GM18507 (cell line): ENCODE results near the gene CDC42BPG.

ENCODE experiments used
- DNase-seq: peaks from one replicate; pipeline ENCODE4 v3.0.0; 2011; ENCODE audit warnings: low read depth; ENCODE audit not compliant: insufficient read length; ENCODE audit errors: extremely low spot score
- FAIRE-seq: peaks from 2 replicates; lab custom pipeline; 2011; peaks lifted over from hg19 to GRCh38; lab: Jason Lieb, UNC

The CDC42BPG gene

DNA sequence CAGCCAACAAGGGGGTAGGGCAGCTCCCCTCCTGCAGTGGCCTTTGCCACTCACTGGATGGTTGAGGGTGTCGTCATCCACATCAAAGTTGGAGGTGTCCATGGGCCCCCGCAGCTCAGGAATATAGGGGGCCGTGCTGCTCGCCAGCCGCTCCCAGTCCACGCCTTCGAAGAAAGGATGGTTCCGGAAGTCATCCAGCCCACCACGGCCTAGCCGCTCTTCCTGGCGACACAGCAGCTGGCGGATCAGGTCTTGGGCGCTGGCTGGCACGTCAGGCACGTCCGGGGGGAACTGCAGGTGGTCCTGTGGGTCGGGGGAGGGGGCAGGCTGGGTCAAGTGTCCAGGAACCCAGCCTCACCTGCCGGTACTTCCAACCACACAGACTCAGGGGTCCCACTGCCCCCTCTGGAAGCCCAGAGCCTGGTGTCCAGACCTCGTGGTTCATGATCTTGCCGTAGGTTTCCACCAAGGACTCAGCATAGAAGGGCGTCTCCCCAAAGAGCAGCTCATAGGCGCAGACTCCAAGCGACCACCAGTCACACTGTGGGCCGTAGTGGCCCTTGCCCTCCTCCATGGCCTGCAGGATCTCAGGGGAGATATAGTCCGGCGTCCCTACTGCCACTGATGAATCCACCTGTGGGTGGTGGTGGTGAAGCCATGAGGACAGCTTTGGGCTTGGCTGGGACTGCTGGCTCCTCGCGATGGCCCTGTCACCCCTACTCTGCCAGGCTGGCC is 5.7 kb downstream of the CDC42BPG start:
- FAIRE-seq (no peak), DNase-seq (no peak)

DNA sequence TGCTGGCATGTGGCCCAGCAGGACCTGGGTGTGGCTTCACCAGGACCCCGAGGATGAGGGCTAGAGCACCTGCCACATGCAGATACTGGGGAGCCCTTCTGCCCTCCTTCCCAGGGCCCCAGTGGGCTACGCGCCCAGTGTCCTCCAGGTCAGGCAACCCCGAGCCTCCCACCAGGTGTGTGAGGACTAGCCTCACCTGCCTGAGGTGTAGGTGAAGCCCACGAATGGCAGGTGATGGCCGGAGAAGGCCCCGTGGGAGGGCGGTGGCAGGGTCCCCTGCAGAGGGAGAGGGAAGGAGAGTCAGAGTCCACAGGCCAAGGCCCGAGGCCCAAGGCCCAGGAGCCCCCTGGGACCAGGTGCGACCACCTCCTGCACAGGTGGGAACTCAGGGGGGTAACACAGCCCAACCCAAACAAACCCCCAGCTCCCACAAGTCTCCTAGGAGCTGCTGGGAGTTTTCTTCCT is 6.5 kb downstream of the CDC42BPG start:
- FAIRE-seq (no peak), DNase-seq (no peak)

- no peak for DNase-seq
- FAIRE-seq = no peak
Measured at GRCh38 chr11:64836448-64837072, 7.9 kb downstream of the CDC42BPG start.

DNA sequence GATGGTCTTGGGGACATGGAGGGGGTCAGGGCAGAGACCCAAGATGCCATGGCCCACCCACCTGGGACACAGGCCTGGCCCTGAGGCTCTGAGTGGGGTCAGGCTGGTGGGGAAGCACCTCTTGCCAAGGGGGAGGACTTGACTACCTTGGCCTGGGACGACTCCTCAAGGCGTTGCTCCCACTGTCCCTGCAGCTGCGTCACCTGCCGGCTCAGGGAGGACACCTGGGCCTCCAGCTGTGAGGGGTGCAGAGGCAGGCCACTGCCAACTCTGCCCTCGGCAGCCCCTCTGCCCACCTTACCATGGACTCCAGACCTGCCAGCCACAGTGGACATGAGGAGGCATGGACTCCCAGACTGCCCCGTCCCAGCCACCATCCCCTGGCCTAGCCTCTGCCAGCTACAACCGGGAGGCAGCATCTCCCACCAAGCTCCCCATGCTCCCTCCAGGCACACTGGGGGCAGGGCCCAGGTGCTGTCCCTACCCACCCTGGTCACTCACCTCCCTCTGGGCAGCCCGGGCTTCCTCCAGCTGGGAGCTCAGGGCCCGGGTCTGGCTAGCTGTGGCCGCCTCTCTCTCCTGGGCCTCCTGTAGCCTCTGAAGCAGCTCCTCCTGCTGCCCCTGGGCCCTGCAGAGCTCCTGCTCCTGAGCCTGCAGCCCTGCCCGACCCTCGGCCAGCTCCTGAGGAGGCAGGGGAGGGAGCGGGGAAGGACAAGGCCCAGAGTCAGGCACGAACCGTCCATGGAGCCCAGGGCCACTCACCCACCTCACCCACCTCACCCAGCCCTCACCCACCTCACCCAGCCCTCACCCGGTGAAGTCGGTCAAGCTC is 8.6 kb downstream of the CDC42BPG start:
- FAIRE-seq (no peak), DNase-seq (no peak)

DNA sequence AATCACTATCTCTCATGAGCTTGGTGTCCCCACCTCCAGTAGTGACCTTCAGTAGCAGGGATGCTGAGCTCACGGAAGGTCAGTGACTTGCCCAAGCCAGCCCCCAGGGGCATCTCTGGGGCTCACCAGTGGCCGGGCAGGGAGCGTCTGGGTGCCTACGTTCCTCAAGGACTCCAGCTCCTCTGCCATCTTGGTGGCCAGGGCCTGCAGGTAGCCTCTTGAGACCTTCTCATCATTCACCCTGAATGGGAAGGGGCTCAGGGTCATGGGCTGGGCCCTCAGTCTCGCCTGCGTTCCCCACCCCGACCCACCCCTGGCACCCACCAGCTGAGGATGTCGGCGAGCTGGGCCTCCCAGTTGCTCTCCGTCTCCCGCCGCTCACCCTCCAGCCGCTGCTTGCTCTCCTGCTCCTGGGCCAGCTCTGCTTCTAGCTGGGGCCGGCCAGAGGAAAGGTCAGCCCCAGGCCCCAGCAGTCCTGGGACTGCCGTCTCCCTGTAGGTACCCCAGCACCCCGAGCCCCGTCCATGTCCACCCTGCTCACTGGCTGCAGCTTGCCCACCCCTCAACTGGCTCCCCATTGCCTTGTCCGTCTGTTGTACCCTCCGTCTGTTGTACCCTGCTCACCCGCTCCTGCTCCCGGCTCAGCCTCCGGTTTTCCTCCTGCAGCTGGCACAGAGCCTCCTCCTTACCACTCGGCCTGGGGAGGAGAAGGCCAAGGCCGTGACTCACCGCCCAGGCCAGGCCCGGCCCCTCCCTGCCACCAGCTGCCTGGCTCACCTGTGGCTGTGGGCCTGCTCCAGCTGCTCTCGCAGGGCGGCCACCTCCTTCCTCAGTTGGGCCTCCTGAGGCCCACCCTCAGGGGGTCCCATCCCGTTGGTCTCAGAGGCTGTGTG is 9.5 kb downstream of the CDC42BPG start:
- DNase-seq (no peak), FAIRE-seq (no peak)

GRCh38 chr11:64834031-64834722 is 10.3 kb downstream of the CDC42BPG start:
- FAIRE-seq (no peak), DNase-seq (no peak)

- DNase-seq (no peak), FAIRE-seq (no peak)
Measured at GRCh38 chr11:64833509-64833908, 10.9 kb downstream of the CDC42BPG start.

DNA sequence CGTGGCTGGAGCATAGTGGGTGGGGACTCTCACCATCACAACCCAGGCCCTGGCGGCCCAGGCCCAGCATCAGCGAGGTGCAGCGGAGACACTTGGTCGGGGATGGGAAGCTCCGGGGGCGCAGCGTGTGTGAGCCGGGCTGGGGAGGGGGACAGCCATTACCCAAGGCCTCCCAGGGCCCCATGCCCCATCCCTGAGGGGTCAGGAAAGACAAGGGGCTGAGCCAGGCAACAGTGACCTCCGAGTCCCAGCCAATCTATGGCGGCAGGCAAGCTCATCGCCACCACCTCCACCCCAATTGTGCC is 11.3 kb downstream of the CDC42BPG start:
- DNase-seq = no peak
- FAIRE-seq = no peak

GRCh38 chr11:64832467-64833197 is 11.8 kb downstream of the CDC42BPG start:
- DNase-seq = no peak
- no peak for FAIRE-seq

DNA sequence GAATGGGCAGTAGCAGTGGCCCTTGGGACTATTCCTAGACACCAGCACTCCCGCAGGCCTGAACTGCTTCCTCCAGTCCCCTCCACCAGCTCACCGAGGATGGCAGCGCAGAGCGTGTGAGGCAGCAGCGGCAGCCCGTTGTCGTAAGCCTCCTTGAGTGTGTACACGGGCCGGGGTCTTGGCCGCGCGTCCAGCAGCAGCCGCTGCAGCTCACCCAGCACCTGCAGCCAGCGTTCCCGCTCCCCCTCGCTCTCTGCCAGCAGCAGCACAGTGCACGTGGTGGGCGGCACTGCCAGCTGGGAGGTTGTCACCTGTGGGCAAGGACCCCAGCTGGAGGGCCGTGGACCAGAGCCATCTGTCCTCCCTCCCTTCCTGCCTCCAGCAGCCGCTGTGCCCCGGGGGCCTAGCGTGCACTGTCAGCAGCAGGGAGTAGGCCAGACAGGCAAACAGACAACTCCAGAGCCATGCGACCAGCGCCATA is 13.0 kb downstream of the CDC42BPG start:
- FAIRE-seq = no peak

GRCh38 chr11:64829536-64830251 is 14.8 kb downstream of the CDC42BPG start:
- no peak for DNase-seq
- FAIRE-seq = no peak

More for the DNA sequence above, 13.0 kb downstream of the CDC42BPG start:
- DNase-seq = no peak

DNA sequence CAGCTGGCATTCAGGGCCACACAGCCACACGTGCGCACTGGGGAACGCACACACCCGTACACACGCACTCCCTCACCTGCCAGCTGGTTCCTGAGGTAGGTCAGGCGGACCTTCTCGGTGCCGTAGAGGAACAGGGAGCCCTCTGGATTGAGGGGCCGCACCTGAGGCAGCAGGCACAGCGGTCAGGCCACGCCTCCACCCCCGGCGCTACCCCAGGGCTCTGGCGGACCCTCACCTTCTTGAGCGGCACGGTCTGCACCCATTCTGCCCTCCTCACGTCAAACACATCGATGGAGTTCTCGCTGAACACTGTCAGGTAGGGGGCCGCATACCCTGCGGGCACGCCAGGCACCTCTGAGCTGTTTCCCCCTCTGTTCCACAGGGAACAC is 17.0 kb downstream of the CDC42BPG start:
- no peak for DNase-seq
- no peak for FAIRE-seq

DNA sequence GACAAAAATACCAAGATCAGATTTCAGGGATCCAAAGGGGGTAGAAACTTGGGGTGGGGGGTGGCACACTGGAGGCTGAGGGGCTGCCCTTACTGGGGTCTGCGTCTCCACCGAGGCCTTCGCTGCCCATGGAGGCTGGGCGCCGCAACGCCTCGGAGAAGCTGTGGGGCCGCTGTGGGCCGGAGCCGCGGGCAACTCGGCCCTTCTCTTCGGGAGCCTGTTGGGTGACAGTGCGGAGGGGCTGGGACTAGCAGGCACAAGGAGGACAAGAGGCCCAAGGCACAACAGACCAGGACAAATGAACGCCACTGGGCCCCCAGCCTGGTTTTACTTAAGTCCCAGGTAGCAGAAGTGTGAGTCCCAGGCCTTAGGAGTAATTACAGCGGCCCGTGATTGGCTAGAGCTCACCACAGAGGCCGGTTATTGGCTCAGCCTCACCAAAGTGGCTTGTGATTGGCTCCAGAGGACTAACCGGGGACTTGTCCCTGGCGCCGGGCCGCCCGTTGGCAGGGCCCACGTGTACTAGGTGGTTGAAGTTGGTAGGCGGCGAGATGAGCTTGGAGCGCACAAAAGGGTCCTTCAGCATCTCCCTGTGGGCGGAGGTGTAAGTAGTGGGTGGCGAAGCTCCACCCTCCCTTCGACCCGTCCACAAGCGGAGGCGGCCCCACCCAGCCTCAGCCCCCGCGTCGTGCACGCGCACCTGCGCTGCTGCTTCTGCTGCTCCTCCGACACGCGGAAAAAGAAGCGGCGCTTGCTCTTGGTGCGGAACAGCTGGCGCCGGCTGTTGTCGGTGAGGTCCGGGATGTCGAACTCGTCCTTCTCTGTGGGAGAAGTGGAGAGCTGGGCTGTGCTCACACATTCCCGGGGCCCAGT is 17.6 kb downstream of the CDC42BPG start:
- DNase-seq (no peak), FAIRE-seq (no peak)

DNA sequence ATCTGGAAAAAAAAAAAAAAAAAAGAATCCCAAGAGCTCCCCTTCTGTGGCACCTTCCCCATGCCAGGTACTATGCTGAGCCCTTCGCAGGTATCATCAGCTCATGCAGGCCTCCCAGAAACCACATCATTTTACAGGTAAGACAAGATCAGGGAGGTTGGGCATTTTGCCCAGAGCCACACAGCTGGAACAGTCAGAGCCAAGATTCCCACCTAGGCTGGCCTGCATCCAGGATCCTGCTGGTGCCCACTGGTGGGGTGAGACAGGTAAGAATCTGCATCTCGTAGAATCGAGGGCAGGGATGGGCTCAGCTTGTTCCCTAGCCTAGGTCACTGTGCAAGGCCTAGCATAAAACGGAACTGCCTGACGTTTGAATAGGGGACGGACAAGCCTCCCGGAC is 18.4 kb downstream of the CDC42BPG start:
- FAIRE-seq = no peak

GRCh38 chr11:64823568-64824119 is 20.8 kb downstream of the CDC42BPG start:
- no peak for FAIRE-seq
- DNase-seq = no peak

More for the DNA sequence above, 18.4 kb downstream of the CDC42BPG start:
- no peak for DNase-seq

DNA sequence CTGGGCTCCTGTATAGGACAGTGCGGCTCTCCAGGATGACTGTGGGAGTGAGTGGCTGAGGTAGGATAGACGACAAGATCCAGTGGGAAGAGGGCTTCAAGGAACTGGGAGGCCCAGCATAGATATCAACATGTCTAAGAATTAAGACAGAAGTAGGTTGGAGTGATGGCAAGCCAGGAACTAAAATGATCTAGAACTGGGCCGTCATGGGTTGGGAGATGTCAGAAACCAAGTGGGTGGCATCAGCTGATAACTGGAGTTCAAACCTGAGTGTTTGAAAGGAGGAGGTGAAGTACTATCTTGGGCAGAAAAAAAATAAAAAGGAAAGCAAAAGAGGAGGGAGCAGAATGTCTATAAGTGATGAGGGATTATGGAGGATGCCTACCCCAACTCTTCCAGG is 27.0 kb downstream of the CDC42BPG start:
- DNase-seq = no peak
- FAIRE-seq = no peak
